HG03354 (cell line): Measurements from ENCODE around the gene AUTS2.

ENCODE experiments used
- ATAC-seq: cut with Tn5 transposase; IDR thresholded peaks from one replicate; pipeline ENCODE4 v1.9.1; 2021; ENCODE audit warnings: mild to moderate bottlenecking; ENCODE audit not compliant: unreplicated experiment, poor library complexity, severe bottlenecking

AUTS2 gene

GRCh38 chr7:70466725-70467364 lies 868.6 kb downstream of the AUTS2 start:
- no peak for ATAC-seq

DNA sequence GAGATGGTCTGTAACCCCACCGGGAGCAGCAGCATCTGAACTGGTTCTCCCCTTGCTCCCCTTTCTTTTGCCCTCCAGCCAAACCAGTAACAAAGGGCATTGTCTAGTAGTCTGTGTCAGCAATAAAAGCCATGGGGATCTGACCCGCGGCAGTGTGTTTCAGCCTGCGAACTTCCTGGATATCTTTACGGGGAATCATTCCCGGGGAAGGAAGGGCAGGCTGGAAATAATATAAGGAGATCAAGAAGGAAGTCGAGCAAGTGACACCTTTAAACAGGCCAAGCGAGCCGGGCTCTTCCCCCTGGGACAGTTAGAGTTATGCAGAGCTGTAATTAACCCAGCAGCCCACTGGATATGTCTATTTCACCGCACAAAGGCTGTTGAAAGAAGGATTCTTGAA lies 872.5 kb downstream of the AUTS2 start:
- ATAC-seq = no peak

DNA sequence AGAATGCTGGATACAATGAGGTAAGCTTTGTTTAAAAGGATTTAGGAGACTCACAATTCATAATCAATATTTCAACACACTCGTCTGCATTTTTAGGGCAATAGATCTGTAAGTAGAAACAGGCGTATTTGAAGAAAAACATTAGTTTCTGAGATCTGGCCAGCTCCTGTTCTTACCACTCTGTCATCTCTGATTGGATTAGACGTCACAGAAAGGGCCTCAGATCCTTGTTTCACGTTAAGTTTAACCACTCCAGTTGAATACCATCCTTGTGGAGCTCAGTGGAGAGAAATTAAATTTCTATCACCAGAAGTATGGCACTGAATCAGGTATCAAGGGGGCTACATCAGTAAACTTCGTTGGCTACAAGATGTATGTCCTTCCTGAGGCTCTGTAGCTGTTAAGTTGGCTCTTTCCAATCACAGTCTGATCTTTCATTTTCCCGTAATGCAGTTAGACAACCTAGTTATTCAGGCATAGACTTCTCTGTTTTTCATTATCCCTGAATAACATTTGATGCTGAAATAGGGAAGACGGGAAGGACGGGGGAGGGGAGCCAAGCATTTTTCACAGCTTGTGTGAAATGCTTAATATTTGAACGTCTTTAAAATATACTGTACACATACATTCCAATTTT lies 874.4 kb downstream of the AUTS2 start:
- ATAC-seq = no peak

DNA sequence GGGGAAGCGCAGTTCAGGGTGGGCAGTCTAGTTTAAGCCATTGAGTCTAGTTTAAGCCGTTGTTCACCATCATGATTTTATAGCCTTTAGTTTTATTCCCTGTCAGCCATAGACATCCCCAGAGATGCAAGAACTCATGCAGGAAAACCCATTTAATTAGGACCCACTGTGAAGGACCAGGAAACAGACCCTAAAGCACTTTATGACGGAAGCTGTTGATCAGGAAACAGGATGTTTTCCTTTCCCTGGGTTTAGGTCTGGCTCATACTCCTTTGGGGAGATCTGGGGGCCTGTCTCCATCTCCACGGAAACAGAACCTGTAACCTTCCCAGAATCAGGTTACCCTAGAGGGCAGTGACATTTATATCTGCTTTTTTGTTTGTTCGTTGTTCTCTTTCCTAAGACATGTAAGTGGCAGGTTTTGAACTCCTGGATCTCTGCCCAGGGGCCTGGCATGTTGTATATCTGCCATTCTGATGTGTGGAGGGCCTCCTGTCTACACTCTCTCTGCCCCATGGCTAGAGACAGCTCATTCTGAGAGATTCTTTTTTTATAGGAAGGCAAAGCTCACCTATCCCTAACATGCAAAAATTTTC lies 876.5 kb downstream of the AUTS2 start:
- no peak for ATAC-seq

- no peak for ATAC-seq
Measured at GRCh38 chr7:70477036-70478010, 879.0 kb downstream of the AUTS2 start.

GRCh38 chr7:70479153-70480021 lies 881.1 kb downstream of the AUTS2 start:
- ATAC-seq = no peak

DNA sequence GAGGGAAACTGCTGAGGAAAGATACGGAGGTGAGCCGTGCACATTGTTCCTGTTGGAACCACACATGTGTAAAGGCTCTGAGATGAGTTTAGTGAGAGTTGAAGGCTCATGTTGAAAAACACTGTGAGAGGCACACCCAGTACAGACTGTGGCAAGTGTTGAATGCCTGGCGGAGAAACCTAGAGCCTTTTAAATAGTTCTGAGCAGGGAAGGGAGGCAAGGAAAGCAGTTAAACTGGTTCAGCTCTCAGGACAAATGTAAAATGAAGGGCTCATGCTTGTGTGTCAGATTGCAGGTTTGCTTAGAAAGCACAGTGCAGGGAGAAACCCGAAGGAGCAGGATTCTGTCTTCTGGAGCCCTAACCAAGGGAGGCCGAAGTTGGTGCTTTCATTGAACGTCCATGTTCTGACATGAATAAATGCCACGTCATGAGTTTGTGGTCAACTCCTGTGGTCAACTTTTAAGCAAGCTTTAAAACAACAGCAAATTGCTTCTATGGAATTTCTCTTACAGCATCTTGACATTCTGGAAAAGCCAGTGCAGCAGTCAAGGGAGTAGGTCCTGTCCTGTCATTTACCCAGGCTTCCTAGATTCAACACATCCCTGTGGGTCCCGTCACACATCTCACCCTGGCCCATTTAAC lies 882.8 kb downstream of the AUTS2 start:
- ATAC-seq = no peak

DNA sequence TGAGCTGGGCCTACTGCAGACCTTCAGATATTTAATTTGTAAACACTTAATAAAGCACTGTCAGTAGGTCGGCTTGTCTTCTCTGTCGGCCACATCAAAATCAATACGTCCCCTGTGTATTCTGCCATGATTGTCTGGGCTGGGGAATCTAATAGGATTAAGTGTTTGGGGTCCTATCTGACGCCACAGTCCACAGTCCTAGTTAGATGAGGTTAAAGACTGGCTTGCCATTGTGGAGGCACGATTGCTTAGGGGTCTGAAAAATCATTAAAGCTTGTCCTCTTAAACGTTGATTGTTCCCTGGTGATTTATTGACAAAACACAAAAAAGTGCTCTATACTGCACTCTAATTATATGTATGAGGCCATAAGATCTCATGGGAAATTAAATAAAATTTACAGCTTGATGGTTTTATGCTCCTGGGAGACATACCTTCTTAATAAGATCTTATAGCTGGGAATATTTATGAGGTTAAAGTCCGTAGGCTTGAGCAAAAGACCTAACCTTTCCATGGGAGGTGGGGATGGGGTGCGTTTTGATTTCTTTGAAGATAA lies 883.4 kb downstream of the AUTS2 start:
- ATAC-seq = no peak

- no peak for ATAC-seq
Measured at GRCh38 chr7:70484255-70484654, 886.0 kb downstream of the AUTS2 start.

- ATAC-seq = no peak
Measured at GRCh38 chr7:70486977-70487376, 888.7 kb downstream of the AUTS2 start.

GRCh38 chr7:70487428-70487827 lies 889.2 kb downstream of the AUTS2 start:
- ATAC-seq = no peak

DNA sequence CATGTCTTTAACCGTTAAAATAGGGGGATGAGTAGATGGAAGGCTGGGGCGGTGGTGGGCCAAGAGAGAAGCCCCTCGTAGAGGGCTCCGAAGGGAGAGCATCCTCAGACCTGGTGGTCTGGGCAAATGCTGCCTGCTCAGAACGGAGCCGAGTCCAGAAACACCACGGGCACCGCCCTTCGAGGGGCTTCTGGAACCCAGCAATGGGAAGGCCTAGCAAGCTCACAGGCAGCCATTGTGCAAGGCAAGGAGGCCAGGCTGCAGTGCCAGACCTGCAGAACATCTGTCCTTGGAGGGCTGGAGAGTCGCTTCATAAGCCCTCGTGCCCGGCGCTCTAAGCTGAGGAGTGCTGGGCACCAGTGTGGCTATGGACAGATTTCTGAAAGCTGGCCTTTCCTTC lies 889.6 kb downstream of the AUTS2 start:
- no peak for ATAC-seq

GRCh38 chr7:70489813-70490212 lies 891.5 kb downstream of the AUTS2 start:
- no peak for ATAC-seq

GRCh38 chr7:70492625-70493024 lies 894.4 kb downstream of the AUTS2 start:
- no peak for ATAC-seq

DNA sequence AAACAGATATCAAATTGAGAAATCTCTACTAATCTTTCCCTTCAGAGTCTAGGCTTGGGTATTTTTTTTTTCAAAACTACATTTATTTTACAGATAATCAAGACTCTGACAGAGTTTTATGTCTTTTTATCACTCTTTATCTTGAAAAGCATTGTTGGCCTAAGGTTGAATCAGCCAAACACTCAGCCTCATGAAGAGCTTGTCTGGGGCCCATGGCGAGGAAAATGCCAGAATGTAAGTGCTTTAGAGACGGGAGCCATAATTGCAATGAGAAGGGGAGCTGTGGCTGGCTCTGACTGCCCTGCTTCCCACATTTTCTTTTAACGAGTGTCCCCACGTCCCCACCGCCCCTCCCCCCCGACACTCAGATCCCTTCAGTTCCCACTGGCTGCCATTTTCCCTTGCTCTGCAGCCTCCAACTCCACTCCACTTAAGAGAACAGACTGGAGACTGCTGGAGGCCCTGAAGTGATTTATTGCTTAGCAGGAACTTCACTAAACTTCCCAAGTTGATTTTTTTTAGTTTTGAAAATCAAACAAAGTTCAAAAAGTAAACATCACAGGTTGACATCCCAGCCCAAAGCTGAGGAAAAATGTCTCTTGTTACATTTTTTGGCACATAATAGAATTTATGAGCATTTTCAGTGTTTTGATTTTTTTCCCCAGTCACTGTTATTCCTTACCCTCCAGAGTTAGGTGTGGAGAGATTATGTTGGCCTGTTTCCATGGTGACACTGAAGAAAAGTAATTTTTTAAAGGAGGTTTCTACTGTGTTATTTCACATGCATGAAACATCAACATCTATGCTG lies 896.2 kb downstream of the AUTS2 start:
- ATAC-seq = no peak

DNA sequence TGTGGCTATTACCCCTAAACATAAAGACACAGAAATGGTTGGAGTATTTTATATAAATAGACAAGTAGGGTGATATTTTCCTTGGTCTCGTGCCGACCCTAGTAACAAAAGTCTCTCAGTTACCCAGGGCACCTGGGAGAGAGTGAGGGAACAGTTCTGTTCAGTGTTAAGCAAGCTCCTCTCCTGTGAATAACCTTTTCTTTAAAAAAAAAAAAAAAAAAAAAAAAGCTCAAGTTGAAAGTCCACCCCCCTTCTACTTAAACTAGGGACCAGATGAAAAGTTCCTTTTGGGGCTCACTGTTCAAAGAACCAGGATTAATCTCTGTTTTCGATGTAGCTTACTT lies 896.7 kb downstream of the AUTS2 start:
- no peak for ATAC-seq

GRCh38 chr7:70497793-70498192 lies 899.5 kb downstream of the AUTS2 start:
- no peak for ATAC-seq
